Muscle of arm (tissue), 12 donors: ENCODE data around the gene TUBD1. TPM values are rescaled to one million over a fixed set of nuclear protein-coding genes. Genes with fewer than 3 reads are reported as not detected.
"Not testable (repeated sequence)": the region's sequence is repeated elsewhere in the genome, so short reads cannot be mapped to it uniquely, and the experiment has no call there.

ENCODE experiments used
- DNase-seq: peaks from one replicate; pipeline ENCODE4 v3.0.0-alpha.2; 2013
- polyA plus RNA-seq, 12 donors: library from polyadenylated mRNA; unstranded; fragments of 120-200 nt; gene quantifications; one replicate each; pipeline ENCODE4 v1.2.1, GENCODE V29; 2013; ENCODE audit not compliant: insufficient read length in 12 of 12

TUBD1 gene
- polyA plus RNA-seq, 12 donors, result 7.7 to 16.4 (median 10.9) TPM; not detected in 1

- no peak for DNase-seq
These were observed 14.8 kb downstream of the TUBD1 start for GRCh38 chr17:59877965-59878364.

DNA sequence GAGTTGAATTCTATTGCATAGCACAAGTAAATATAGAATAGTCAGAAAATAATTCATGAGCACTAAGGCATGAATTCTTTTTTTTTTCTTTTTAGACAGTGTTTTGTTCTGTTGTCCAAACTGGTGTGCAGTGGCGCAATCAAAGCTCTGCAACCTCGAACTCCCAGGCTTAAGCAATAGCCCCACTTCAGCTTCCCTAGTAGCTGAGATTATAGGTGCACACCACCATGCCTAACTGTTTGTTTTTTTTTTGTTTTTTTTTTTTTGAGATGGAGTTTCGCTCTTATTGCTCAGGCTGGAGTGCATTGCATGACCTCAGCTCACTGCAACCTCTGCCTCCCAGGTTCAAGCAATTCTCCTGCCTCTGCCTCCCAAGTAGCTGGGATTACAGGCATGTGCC lies 16.6 kb downstream of the TUBD1 start:
- no peak for DNase-seq

DNA sequence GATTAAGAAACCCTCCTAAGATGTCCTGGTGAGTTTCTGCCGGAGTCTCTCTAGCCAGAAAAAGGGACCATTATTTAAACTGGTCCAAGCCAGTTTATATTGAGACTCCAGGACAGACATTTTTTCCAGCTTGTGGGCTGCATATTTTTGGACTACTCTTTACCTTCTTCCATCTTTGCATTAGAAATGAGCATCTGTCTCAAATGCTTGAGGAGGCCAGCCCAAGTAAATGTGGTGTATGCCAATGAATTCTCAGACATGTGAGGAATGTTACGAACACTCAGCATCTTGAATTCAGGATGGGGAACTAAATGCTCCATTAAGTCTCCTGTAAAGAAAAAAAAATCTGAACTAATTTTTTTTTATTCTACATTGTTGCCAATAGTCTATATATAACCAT lies 18.4 kb downstream of the TUBD1 start:
- DNase-seq, result no peak

DNA sequence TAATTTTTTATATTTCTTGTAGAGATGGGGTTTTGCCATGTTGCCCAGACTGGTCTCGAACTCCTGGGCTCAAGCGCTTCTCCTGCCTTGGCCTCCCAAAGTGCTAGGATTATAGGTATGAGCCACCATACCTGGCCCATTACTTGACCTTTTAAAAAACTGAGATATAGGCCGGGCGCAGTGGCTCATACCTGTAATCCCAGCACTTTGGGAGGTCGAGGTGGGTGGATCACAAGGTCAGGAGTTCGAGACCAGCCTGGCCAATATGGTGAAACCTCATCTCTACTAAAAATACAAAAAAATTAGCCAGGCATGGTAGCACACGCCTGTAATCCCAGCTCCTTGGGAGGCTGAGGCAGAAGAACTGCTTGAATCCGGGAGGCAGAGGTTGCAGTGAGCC lies 19.3 kb downstream of the TUBD1 start:
- DNase-seq, result not testable (repeated sequence)

GRCh38 chr17:59872351-59872750 lies 20.4 kb downstream of the TUBD1 start:
- no peak for DNase-seq

GRCh38 chr17:59870482-59870881 lies 22.3 kb downstream of the TUBD1 start:
- DNase-seq, result no peak

DNA sequence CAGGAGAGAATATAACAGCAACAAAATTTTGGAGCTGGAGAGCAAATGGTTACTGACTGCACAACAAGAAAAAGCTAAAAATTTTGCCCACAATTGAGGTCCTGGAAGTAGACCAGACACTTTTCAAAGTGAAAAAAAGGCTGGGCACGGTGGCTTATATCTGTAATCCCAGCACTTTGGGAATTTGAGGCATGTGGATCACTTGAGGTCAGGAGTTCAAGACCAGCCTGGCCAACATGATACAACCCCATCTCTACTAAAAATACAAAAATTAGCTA lies 22.9 kb downstream of the TUBD1 start:
- DNase-seq, result no peak

GRCh38 chr17:59863616-59864015 lies 29.1 kb downstream of the TUBD1 start:
- no peak for DNase-seq

DNA sequence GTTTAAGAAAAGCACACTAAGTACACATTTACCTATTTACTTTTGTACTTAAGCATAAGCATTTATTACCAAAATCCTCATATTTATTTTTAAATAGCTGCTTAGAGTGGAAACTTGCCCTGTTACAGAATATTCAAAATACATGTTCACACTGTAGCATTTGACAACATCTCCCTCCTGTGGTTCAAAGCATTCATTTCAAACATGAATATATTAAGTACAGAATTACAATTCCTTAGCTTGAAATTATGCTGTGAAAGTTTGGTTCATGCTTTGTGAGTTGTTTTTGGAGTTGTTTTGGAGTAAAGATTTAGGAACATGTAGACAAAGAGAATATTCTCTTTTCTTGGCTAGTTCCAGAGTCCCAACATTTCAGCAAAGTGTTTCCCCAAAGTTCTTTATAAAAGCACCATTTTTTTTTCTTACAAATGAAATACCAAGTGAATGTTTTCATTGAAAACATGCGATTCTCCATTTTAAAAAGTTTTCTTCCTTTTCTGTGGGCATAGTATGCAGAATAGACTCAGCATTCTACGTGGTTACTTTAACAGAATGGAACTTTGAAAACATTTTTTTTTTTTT lies 33.2 kb downstream of the TUBD1 start:
- no peak for DNase-seq

DNA sequence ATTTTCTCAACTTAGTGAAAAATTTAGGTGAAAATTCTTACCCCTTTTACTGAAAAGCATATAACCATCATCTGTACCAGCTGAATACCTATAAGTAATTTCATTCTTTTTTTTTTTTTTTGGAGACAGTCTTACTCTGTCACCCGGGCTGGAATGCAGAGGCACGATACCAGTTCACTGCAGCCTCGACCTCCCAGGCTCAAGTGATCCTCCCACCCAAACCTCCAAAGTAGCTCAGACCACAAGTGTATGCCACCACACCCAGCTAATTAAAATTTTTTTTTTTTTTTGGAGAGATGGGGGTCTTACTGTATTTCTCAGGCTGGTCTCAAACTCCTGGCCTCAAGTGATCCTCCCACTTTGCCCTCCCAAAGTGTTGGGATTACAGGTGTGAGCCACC lies 33.8 kb downstream of the TUBD1 start:
- no peak for DNase-seq

DNA sequence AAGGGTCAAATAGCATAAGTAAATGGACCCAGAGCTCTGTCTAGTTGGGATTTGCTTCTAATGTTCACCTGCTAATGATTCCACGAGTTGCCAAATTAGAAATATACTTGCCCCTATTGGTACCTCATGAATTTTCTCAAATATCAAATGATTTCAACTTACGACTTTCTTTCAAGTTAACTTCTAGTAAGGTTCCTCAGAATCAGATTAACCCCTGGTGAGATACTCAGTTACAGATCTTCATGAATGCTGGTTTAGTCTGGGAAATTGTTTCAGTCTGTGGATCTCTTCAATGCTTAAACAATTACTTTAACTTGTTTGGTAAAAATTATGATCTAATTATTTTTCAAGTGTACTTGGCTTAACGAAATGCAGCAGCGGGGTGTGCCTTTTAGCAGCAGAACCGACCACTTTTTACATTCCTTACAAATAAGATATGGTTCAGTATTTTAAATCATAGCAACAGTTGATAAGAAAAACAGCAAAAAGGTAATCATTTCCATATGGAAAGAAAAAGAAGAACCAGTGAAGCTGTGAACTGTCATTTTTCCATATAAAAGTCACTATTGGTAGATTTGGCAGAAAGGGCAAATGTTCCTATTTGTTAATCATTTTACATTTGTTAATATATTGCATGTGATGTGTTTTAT lies 34.5 kb downstream of the TUBD1 start:
- DNase-seq, result no peak

DNA sequence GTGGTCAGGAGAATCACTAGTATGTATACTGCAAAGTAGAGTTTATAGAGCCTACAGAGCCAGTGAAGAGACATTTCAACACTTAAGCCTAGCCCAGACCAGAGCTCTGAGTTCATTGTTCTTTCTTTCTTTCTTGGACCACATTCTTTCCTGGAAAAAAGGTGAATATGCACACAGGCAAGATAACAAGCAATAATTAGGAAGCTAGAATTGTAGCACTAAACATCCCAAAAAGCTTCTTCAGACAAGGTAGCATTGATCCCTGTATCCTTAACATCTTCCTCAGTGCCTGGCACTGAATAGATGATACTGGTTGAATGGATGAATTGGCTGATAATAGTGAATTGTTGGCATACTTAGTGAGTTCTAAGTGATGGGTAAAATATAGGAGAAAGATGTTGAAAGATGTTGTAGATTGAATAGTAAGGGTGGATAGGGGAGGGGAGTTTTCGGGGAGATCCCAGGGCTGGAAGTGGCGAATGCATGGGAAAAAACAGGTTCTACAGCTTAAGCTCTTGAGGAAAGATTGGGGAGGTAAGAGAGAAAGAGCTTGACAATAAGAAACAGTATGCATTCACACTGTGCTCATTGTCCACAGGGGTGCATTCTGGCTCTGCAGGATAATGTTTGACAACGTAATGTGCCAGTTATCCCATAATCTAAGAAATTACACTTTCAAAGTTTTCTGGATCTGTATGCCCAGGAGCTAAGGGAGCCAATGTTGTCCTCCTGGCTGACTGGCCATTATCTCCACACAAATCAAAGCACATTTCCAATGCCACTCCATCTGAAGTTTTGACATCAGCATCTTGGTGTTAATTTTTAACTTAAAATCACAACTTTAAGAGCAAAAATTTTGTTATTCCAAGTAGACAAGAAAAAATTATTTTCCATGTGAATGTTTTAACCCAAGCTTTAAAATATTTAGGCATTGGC lies 35.6 kb downstream of the TUBD1 start:
- DNase-seq, result no peak

DNA sequence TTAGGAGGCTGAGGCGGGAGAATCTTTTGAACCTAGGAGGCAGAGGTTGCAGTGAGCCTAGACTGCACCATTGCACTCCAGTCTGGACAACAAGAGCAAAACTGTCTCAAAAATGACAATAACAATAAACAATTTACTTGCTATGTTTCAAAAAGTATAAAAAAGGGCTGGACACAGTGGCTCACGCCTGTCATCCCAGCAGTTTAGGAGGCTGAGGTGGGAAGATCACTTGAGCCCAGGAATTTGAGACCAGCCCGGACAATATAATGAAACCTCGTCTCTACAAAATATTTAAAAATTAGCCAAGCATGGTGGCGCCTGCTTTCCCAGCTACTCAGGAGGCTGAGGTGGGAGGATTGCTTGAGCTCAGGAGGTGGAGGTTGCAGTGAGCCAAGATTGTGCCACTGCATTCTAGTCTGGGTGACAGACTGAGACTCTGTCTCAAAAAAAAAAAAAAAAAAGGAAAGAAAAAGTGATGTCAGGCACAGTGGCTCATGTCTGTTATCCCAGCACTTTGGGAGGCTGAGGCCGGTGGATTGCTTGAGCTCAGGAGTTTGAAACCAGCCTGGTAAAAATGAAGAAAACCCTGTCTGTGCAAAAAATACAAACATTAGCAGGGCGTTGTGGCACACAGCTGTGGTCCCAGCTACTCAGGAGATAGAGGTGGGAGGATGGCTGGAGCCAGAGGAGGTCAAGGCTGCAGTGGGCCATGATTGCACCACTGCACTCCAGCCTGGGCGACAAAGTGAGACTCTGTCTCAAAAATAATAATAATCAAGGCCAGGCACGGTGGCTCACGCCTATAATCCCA lies 38.6 kb downstream of the TUBD1 start:
- not testable (repeated sequence) for DNase-seq

DNA sequence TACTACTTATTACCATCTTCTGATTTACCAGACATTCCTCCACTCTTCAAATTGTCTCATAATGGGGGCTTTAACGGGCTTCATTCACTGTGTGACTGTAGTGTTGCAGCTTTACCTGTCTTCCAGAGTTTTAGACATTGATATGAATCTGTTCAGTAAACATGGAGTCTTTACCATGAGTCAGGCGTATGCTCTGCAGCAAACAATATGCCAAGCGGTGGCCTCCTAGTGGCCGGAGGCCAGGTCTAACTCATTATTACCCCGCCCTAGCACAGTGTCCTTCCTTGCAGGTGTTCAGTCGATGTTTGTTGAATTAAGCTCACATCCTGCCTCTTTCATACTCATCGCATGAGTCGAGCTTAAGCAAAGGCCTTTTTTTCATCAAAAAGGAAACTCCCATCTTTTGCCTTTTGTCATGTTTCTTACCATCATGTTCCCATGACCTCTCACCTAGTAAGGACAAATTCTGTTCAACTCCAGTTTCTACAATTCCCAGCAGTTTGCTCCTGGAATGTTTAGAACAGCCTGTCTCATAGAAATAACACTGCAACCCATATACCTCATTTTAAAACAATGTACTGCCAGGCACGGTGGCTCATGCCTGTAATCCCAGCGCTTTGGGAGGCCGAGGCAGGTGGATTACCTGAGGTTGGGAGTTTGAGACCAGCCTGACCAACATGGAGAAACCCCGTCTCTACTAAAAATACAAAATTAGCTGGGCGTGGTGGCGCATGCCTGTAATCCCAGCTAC lies 39.4 kb downstream of the TUBD1 start:
- no peak for DNase-seq

- not testable (repeated sequence) for DNase-seq
These were observed 39.9 kb downstream of the TUBD1 start for GRCh38 chr17:59852847-59853167.

DNA sequence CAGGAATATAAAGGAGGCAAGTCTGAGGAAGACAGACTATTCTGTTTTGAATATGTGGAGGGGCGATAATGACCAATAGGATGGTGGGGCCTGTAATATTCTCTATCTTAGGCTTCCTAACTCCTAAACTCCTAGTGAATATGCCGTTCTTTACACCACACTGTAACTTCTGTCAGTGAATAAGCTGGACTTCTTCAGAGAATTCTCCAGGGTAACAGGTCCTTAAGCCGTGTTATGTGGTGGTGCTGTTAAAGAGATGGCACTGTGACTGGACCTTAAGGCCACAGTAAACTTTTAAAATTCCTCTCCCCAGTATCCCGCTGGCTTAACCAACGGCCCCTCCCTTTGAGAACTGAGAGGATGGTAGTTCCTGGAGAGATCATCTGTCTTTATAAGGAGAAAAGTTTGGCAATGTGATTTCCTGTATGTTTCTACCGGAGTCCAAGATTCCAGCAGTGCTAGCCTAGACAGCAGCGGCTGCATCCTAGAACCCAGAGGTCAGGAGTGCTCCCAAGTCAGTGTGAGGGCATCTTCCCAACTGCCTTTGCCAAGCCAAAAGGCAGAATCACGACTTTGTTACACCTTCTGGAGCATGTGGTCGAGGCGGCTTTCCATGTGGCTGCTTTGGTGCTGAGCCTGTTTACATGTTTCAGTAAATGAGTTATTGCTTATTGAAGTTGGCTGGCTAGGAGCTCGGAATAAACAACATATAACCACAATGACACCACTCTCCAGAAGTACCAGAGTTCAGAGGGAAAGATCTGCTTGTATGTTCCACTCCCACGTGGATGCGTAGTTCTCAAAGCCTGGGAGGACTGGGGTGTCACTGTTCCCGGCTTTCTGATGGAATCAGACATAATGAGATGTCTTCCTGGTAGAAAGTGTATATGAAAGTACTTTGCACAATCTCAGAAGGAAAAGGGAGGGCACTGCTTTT lies 41.0 kb downstream of the TUBD1 start:
- DNase-seq, result no peak

DNA sequence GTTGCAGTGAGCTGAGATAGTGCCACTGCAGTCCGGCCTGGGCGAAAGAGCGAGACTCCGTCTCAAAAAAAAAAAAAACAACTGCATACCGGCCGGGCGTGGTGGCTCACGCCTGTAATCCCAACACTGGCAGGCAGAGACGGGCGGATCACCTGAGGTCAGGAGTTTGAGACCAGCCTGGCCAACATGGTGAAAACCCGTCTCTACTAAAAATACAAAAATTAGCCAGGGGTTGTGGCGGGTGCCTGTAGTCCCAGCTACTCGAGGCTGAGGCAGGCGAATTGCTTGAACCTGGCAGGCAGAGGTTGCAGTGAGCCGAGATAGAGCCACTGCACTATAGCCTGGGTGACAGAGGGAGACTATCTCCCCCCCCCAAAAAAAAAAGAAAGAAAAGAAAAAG lies 42.4 kb downstream of the TUBD1 start:
- not testable (repeated sequence) for DNase-seq

- no peak for DNase-seq
These were observed 44.0 kb downstream of the TUBD1 start for GRCh38 chr17:59848778-59849177.

DNA sequence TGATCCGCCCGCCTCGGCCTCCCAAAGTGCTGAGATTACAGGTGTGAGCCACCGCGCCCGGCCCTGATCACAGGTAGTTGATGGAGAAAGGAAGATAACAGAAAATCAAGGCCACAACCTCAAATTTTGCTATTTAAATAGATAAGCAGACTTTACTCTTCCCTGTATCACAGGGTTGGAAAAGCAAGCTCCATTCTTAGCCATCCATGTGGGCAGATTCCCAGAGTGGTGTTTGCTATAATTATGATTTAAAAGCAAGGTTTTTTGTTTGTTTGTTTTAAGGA lies 44.4 kb downstream of the TUBD1 start:
- DNase-seq, result no peak

DNA sequence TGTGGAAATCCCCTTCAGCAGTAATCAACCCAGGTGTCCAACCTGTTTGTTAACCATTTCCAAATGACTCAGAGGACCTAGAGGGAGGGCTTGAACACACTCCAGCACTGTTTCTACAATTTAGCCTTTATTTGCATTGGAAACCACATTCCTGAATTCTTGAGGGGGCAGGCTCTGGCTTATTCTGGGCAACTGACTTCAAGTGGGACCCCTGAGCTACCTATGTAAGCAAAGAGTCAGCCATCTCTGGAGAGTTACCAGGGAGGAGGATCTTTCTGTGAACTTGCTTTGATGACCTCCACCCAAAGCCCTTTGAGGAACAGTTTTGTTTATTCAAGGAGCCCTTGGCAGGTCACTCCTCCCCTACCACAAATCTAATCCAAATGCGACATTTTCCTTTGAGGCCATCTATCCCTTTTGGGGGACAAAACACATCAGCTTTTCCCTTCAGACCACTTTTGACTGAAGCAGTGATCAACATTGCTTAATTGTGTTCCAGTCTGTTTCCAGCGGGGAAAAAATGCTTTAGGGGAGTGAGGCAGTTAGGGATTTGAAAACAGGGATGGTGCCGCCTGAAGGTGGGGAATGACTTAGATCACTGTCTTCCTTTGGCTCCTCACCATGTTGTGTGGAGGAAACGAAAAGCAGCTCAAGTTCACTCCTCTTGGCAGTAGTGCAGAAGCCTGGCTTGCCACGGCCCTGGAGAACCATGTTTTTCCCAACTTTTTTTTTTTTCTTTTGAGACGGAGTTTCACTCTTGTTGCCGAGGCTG lies 46.2 kb downstream of the TUBD1 start:
- DNase-seq, result peak; percentile 74
